ENCODE measurements around the gene SULT4A1. TPM values are rescaled to one million over a fixed set of nuclear protein-coding genes. Genes with fewer than 3 reads are reported as not detected.
"Not testable (repeated sequence)": the region's sequence is repeated elsewhere in the genome, so short reads cannot be mapped to it uniquely, and the experiment has no call there.

The SULT4A1 gene, protein sequence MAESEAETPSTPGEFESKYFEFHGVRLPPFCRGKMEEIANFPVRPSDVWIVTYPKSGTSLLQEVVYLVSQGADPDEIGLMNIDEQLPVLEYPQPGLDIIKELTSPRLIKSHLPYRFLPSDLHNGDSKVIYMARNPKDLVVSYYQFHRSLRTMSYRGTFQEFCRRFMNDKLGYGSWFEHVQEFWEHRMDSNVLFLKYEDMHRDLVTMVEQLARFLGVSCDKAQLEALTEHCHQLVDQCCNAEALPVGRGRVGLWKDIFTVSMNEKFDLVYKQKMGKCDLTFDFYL
- not detected for total RNA-seq
- not detected for polyA plus RNA-seq

DNA sequence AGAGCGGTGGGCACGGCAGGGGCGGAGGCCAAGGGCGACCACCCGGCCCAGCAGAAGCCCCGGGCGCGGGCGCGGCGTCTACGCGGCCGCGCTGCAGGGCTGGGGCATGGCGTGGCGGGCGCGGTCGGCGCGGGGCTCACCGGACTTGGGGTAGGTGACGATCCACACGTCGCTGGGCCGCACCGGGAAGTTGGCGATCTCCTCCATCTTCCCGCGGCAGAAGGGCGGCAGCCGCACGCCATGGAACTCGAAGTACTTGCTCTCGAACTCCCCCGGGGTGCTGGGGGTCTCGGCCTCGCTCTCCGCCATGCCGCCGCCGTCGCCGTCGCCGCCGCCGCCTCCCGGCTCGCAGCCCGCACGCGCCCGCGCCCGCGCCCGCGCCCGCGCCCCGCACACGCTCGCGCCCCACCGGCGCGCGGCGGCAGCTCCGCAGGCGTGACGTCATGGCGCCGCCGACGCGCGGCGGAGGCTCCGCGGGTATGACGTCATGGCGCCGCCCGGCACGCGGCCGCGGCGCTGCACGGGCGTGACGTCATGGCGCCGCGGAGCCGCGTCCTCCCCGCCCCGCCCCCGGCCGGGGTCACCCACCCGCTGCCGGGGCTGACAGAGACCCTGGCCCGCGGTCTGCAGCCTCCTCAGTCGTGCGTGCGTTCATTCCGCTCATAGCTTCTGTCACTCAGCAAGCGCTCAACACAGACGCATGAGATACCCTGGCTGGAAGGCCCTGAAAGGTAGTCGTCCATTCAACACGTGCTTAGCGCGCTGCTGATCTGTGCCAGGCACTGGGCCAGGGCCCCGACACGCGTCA, at the start of gene SULT4A1:
SULT4A1 (minus strand) TSS at position 440 of the 808 bp plus-strand sequence; CDS start at position 309, 131 bp downstream.
- Mint-ChIP-seq H3K4me1 (peaks cover 0 to 9% (median 4%) of the 10 kb centered on the region in 3 donors), H3K4me3 (peak within 1 kb of the TSS; percentile 30 to 75 (median 47)), H3K36me3 (peaks cover 0 to 6% (median 0%) of the 10 kb centered on the region in 3 donors), H3K27me3 (peaks cover 58 to 68% of the 10 kb centered on the region in 2 donors), H3K27ac (no peak within 1 kb of the TSS), H3K9me3 (peaks cover 0 to 5% (median 2%) of the 10 kb centered on the region in 5 donors)
- Histone ChIP-seq H3K36me3 (ENCODE audit: insufficient read depth, low read length) (no peaks in the 10 kb centered on the region), H3K4me1 (ENCODE audit: insufficient read depth, low read length) (no peaks in the 10 kb centered on the region), H3K27ac (ENCODE audit: low read depth, low read length) (no peak within 1 kb of the TSS), H3K27me3 (ENCODE audit: insufficient read depth, low read length, poor library complexity, severe bottlenecking) (peaks cover 9% of the 10 kb centered on the region), H3K4me3 (ENCODE audit: low read length) (no peak within 1 kb of the TSS), H3K9me3 (ENCODE audit: low read length) (no peaks in the 10 kb centered on the region)
- DNase-seq = no peak
- ChIA-PET CTCF (no interaction called here), POLR2A (no interaction called here)

GRCh38 chr22:43911351-43911750, 49.0 kb upstream of the SULT4A1 start:
- DNase-seq = no peak

GRCh38 chr22:43910178-43910695, 47.9 kb upstream of the SULT4A1 start:
- no peak overlapping the region for H3K4me3 Mint-ChIP-seq
- Histone ChIP-seq H3K4me1 (ENCODE audit: insufficient read depth, low read length) (no peaks in the 10 kb centered on the region), H3K27ac (ENCODE audit: low read depth, low read length) (no peak overlapping the region), H3K4me3 (ENCODE audit: low read length) (no peak overlapping the region), H3K9me3 (ENCODE audit: low read length) (no peaks in the 10 kb centered on the region), H3K27me3 (ENCODE audit: insufficient read depth, low read length, poor library complexity, severe bottlenecking) (no peaks in the 10 kb centered on the region), H3K36me3 (ENCODE audit: insufficient read depth, low read length) (no peaks in the 10 kb centered on the region)
- H3K36me3 Mint-ChIP-seq = no peaks in the 10 kb centered on the region
- no peaks in the 10 kb centered on the region for H3K4me1 Mint-ChIP-seq
- POLR2A ChIA-PET = no interaction called here
- CTCF ChIA-PET = no interaction called here
- H3K27me3 Mint-ChIP-seq = peaks cover 7 to 33% of the 10 kb centered on the region in 2 donors
- H3K9me3 Mint-ChIP-seq = no peaks in the 10 kb centered on the region
- DNase-seq = no peak
- no peak overlapping the region for H3K27ac Mint-ChIP-seq

More at GRCh38 chr22:43911351-43911750, 49.0 kb upstream of the SULT4A1 start:
- H3K27me3 Mint-ChIP-seq = peaks cover 11 to 28% of the 10 kb centered on the region in 2 donors
- no peak overlapping the region for H3K4me3 Mint-ChIP-seq
- H3K9me3 ChIP-seq (ENCODE audit: low read length) = no peaks in the 10 kb centered on the region
- H3K9me3 Mint-ChIP-seq = no peaks in the 10 kb centered on the region
- no peaks in the 10 kb centered on the region for H3K27me3 ChIP-seq (ENCODE audit: insufficient read depth, low read length, poor library complexity, severe bottlenecking)
- H3K4me1 Mint-ChIP-seq = no peaks in the 10 kb centered on the region
- H3K36me3 ChIP-seq (ENCODE audit: insufficient read depth, low read length) = no peaks in the 10 kb centered on the region
- H3K4me1 ChIP-seq (ENCODE audit: insufficient read depth, low read length) = no peaks in the 10 kb centered on the region
- CTCF ChIA-PET = no interaction called here
- POLR2A ChIA-PET = no interaction called here
- H3K4me3 ChIP-seq (ENCODE audit: low read length) = no peak overlapping the region
- no peaks in the 10 kb centered on the region for H3K36me3 Mint-ChIP-seq
- no peak overlapping the region for H3K27ac Mint-ChIP-seq
- H3K27ac ChIP-seq (ENCODE audit: low read depth, low read length) = no peak overlapping the region

DNA sequence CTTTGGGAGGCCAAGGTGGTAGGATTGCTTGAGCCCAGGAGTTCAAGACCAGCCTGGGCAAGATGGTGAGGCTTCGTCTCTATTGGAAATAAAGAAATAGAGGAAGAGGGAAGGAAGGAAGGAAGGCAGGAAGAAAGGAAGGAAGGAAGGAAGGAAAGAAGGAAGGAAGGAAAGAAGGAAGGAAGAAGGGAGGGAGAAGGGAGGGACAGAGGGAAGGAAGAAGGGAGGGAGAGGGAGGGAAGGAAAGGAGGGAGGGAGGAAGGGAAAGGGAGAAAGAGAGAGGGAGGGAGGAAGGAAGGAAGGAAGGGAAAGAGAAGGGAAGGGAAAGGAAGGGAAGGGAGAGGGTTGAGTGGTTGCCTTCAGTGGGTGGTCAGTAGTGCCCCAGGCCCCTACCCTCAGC, 47.4 kb upstream of the SULT4A1 start:
- H3K9me3 ChIP-seq (ENCODE audit: low read length) = no peaks in the 10 kb centered on the region
- Mint-ChIP-seq H3K27ac (no peak overlapping the region), H3K4me1 (no peaks in the 10 kb centered on the region), H3K4me3 (no peak overlapping the region), H3K9me3 (no peaks in the 10 kb centered on the region), H3K27me3 (peaks cover 7 to 33% of the 10 kb centered on the region in 2 donors), H3K36me3 (no peaks in the 10 kb centered on the region)
- DNase-seq = no peak
- H3K4me3 ChIP-seq (ENCODE audit: low read length) = no peak overlapping the region
- CTCF ChIA-PET = no interaction called here
- POLR2A ChIA-PET = no interaction called here
- no peaks in the 10 kb centered on the region for H3K4me1 ChIP-seq (ENCODE audit: insufficient read depth, low read length)
- no peaks in the 10 kb centered on the region for H3K36me3 ChIP-seq (ENCODE audit: insufficient read depth, low read length)
- no peaks in the 10 kb centered on the region for H3K27me3 ChIP-seq (ENCODE audit: insufficient read depth, low read length, poor library complexity, severe bottlenecking)
- H3K27ac ChIP-seq (ENCODE audit: low read depth, low read length) = no peak overlapping the region

DNA sequence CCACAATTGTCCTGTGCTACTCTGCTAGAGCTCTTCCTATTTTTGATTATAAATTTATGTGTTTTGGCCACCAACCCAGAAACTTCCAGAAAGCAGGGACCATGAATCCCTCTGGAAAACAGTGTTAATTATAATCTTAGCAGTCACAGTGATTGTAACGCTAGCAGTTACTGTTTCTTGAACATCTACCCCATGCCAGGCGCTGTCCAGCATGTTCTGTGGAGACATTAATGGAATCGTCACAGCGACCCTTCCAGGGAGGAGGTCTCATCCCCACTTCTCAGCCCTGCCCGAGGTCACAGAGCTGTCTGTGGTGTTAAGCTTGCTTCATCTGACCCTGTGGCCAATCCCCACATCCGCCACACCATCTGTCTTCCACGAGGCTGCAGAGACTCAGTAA, 43.4 kb upstream of the SULT4A1 start:
- no peak for DNase-seq
- H3K27me3 ChIP-seq (ENCODE audit: insufficient read depth, low read length, poor library complexity, severe bottlenecking) = no peaks in the 10 kb centered on the region
- H3K36me3 ChIP-seq (ENCODE audit: insufficient read depth, low read length) = no peaks in the 10 kb centered on the region
- H3K4me1 ChIP-seq (ENCODE audit: insufficient read depth, low read length) = no peaks in the 10 kb centered on the region
- H3K4me3 ChIP-seq (ENCODE audit: low read length) = no peak overlapping the region
- Mint-ChIP-seq H3K4me3 (no peak overlapping the region), H3K9me3 (no peaks in the 10 kb centered on the region), H3K27ac (no peak overlapping the region), H3K27me3 (peaks cover 9 to 31% of the 10 kb centered on the region in 2 donors), H3K4me1 (no peaks in the 10 kb centered on the region), H3K36me3 (no peaks in the 10 kb centered on the region)
- ChIA-PET CTCF (interaction anchor here (1.2 to 1.3 kb wide), 2 partner anchors 12 to 21 kb away, joined by 3 read pairs; no protein-coding TSS in a partner anchor), POLR2A (no interaction called here)
- no peaks in the 10 kb centered on the region for H3K9me3 ChIP-seq (ENCODE audit: low read length)
- H3K27ac ChIP-seq (ENCODE audit: low read depth, low read length) = no peak overlapping the region

GRCh38 chr22:43904412-43904811, 42.1 kb upstream of the SULT4A1 start:
- H3K27ac ChIP-seq (ENCODE audit: low read depth, low read length); H3K4me3 Mint-ChIP-seq; H3K4me3 ChIP-seq (ENCODE audit: low read length); H3K36me3 Mint-ChIP-seq; H3K4me1 ChIP-seq (ENCODE audit: insufficient read depth, low read length); H3K4me1 Mint-ChIP-seq; H3K36me3 ChIP-seq (ENCODE audit: insufficient read depth, low read length); H3K9me3 ChIP-seq (ENCODE audit: low read length); DNase-seq; POLR2A ChIA-PET; H3K27ac Mint-ChIP-seq; H3K27me3 ChIP-seq (ENCODE audit: insufficient read depth, low read length, poor library complexity, severe bottlenecking); H3K9me3 Mint-ChIP-seq; CTCF ChIA-PET: not testable (repeated sequence)
- peaks cover 6 to 31% of the 10 kb centered on the region in 2 donors for H3K27me3 Mint-ChIP-seq

GRCh38 chr22:43903033-43903432, 40.7 kb upstream of the SULT4A1 start:
- CTCF ChIA-PET; POLR2A ChIA-PET; H3K27ac Mint-ChIP-seq; H3K36me3 Mint-ChIP-seq; H3K9me3 Mint-ChIP-seq; H3K27me3 ChIP-seq (ENCODE audit: insufficient read depth, low read length, poor library complexity, severe bottlenecking); H3K4me3 ChIP-seq (ENCODE audit: low read length); DNase-seq; H3K36me3 ChIP-seq (ENCODE audit: insufficient read depth, low read length); H3K4me1 ChIP-seq (ENCODE audit: insufficient read depth, low read length); H3K9me3 ChIP-seq (ENCODE audit: low read length); H3K27ac ChIP-seq (ENCODE audit: low read depth, low read length); H3K4me3 Mint-ChIP-seq; H3K4me1 Mint-ChIP-seq: not testable (repeated sequence)
- peaks cover 9 to 30% of the 10 kb centered on the region in 2 donors for H3K27me3 Mint-ChIP-seq

- no peaks in the 10 kb centered on the region for H3K4me1 Mint-ChIP-seq
- no peak overlapping the region for H3K27ac Mint-ChIP-seq
- POLR2A ChIA-PET = no interaction called here
- no peak overlapping the region for H3K4me3 Mint-ChIP-seq
- DNase-seq = no peak
- Histone ChIP-seq H3K27ac (ENCODE audit: low read depth, low read length) (no peak overlapping the region), H3K9me3 (ENCODE audit: low read length) (no peaks in the 10 kb centered on the region), H3K4me3 (ENCODE audit: low read length) (no peak overlapping the region), H3K27me3 (ENCODE audit: insufficient read depth, low read length, poor library complexity, severe bottlenecking) (no peaks in the 10 kb centered on the region), H3K36me3 (ENCODE audit: insufficient read depth, low read length) (no peaks in the 10 kb centered on the region), H3K4me1 (ENCODE audit: insufficient read depth, low read length) (no peaks in the 10 kb centered on the region)
- peaks cover 9 to 34% of the 10 kb centered on the region in 2 donors for H3K27me3 Mint-ChIP-seq
- no peaks in the 10 kb centered on the region for H3K36me3 Mint-ChIP-seq
- CTCF ChIA-PET = no interaction called here
- H3K9me3 Mint-ChIP-seq = no peaks in the 10 kb centered on the region
Measured at GRCh38 chr22:43901976-43902643, 39.8 kb upstream of the SULT4A1 start.
